SIG-M5 treated with dmso at 0.1 percent for 504 hours (cell line): ENCODE results near the gene CNKSR1.

Experiments used
- DNase-seq: peaks from one replicate; lab custom pipeline; 2025; ENCODE audit not compliant: unreplicated experiment; lab: John Stamatoyannopoulos, UW

Gene CNKSR1, protein sequence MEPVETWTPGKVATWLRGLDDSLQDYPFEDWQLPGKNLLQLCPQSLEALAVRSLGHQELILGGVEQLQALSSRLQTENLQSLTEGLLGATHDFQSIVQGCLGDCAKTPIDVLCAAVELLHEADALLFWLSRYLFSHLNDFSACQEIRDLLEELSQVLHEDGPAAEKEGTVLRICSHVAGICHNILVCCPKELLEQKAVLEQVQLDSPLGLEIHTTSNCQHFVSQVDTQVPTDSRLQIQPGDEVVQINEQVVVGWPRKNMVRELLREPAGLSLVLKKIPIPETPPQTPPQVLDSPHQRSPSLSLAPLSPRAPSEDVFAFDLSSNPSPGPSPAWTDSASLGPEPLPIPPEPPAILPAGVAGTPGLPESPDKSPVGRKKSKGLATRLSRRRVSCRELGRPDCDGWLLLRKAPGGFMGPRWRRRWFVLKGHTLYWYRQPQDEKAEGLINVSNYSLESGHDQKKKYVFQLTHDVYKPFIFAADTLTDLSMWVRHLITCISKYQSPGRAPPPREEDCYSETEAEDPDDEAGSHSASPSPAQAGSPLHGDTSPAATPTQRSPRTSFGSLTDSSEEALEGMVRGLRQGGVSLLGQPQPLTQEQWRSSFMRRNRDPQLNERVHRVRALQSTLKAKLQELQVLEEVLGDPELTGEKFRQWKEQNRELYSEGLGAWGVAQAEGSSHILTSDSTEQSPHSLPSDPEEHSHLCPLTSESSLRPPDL

DNA sequence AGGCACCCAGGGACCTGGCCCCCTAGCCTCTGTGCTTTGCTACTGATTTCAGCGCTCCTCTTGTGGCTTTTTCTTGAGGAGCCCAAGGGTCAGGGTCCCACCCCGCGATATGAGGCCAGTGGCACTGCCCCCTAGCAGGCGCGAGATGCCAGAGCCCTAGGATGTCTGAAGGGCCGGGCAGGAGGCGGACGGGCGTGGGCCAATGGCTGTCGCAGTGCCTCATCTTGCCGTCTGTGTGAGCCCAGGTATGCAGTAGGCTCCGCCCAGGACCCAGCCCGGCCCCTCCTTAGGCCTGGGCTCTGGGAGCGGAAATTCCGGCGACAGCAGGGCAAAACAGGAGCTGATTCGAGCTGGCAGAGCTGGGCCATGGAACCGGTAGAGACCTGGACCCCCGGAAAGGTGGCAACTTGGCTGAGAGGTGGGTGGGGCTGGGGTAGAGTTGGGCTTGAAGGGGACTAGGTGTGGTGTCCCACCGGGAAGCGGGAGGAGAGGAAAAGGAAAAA is at the start of gene CNKSR1:
Gene CNKSR1 (plus strand): TSS at position 310 of the 503 bp plus-strand sequence. CDS start 57 bp downstream, at position 367.
- DNase-seq: peak; percentile 40

DNA sequence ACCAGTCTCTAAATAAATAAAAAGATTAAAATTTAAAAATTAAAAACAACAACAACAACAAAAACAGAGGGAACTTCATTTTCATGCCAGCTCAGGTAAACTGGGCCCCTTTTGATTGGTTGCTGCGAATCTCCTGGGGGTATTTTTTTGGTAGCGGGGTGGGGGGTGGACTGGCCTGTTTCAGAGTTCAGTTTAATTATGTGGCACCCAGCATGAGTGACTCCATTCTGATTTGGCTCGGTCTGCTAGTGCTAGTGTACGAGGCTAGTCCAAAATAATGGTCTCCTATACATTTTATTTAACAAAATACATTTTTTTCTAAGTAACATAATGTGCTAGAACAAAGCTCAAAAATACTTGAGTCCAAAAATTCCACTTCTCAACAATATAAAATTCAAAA is 47.5 kb upstream of the CNKSR1 start:
- DNase-seq: no peak

DNA sequence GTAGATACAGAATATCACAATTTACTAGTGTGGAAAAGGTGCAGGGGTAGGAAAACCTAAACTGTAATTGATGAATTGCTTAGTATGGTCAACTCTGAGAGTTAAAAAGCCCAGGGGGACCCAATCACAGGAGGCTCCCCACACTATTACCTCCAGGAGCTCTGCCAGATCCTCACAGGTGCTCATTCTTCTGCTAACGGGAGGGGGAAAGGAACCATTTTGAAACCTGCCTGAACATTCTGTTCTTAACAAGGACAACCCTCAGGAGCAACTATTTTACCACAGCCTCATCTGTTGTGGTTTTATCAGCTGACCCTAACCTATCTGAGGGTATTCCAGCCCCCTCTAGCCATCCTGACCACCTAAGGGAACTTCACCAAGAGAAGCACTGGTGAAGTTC is 46.6 kb upstream of the CNKSR1 start:
- DNase-seq: no peak

DNA sequence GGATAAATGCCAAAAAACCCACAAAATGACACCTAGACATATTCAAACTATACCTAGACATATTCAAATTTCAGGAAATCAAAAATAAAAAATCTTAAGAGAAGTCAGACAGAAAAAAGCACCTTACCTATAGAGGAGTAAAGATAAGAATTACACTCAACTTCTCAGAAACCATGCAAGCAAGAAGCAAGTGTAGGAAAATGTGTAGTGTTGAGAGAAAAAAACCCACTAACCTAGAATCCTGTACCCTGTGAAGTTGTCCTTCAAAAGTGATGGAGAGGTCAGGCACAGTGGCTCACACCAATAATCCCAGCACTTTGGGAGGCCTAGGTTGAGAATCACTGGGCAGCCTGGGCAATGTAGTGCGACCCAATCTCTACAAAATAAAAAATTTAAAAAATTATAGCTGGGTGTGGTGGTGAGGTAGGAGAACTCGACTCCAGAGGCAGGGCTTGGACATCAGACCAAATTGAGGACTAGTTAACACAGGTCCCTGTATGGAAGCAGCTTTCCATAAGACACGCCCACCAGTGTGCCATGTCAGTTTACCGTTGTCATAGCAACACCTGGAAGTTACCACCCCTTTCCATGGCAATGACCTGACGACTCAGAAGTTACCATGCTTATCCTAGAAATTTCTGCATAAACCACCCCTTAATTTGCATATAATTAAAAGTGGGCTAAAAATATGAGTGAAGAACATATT is 45.0 kb upstream of the CNKSR1 start:
- DNase-seq: no peak

DNA sequence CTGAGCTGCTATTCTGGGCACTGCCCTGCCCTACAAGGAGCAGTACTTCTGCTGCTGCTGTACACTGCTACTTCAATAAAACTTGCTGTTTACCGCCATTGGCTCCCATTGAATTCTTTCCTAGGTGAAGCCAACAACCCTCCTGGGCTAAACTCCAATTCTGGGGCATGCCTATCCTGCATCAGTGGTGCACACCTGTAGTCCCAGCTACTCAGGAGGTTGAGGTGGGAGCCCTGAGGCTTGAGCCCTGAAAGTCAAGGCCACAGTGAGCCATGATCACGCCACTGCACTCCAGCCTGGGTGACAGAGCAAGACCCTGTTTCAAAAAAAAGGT is 44.5 kb upstream of the CNKSR1 start:
- no peak for DNase-seq

DNA sequence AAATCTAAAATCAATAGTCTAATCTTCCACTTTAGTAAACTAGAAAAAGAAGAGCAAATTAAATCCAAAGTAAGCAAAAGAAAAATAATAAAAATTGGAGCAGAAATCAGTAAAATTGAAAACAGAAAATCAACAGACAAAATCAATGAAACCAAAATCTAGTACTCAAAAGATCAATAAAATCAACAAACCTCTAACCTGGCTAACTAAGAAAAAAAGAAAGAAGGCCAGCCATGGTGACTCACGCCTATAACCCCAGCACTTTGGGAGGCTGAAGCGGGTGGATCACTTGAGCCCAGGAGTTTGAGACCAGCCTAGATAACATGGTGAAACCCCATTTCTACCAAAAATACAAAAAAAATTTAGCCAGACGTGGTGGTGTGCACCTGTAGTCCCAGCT is 42.8 kb upstream of the CNKSR1 start:
- no peak for DNase-seq

DNA sequence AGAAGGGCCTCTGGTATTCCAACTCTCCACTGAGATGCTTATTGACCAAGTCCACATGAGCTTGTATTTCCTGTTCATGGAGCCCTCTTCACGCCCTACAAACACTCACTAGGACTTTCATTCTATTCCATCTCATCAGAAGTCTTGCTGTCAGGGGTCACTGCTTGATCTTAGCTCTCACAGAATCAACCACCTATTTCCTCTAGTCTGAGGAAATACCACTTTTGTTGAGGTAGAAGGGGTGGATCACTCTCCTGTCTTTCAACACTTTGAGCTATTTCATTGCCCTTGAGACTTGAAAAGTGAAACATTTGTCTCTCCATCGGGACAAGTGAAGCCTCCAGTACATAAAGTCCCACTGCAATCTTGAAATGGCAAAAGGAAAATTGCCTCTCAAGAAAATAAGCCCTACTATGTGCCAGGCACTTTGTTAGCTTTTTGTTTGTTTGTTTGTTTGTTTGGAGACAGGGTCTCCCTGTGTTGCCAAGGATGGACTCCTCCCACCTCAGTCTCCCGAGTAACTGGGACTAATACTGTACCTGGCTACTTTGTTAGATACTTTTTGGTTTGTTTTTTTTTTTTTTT is 38.2 kb upstream of the CNKSR1 start:
- no peak for DNase-seq

DNA sequence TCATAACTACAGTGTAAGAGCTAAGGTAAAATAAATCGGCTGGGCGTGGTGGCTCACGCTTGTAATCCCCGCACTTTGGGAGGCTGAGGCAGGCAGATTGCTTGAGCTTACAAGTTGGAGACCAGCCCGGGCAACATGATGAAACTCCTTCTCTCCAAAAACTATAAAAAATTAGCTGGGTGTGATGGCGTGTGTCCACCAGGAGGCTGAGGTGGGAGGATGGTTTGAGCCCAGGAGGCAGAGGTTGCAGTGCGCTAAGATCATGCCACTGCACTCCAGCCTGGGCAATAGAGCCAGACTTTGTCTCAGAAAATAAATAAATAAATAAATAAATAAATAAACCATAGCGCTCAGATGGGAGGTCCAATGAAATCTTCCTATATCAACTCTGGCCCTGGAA is 35.1 kb upstream of the CNKSR1 start:
- no peak for DNase-seq

DNA sequence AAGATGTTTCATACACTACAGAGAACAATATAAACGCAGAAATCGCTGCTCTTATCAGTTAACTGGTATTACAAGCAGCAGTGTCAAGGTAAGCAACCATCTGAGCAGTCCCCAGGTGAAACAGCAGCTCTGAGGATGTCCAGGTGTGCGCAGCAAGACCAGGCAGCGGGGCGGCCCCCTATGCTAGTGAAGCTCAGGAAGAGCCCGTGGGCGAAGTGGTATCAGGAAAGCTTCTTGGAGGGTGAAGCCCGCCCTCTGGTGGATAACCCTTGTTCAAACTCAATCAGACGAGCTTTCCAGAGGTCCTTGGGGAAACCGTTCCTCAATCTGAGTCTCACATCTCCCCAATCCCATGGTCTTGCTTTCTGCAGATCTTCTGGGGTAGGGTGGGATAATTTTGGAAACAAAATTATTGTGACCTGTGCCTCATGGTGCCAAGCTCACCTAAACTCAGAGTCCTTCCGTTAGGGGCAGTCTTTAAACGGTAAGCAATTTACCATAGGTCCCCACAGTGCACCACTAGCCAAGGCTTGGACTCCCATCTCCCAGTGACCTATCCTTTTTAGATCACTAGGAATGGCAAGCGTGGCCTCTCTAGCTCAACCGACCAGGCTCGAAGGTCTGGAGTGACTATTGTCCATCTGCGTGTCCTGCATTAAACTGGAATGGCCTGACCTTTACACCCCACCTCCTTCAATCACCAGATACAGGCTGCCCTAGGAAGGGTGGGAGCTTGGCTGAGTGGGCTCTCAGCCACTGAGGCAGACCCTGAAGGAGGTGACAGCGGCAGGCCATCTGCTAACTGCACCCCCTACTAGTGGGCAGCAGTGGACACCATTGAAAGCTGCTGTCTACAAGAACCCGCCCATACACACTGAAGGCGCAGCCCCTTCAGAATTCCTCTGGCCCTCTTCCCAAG is 32.0 kb upstream of the CNKSR1 start:
- peak; percentile 70 for DNase-seq

DNA sequence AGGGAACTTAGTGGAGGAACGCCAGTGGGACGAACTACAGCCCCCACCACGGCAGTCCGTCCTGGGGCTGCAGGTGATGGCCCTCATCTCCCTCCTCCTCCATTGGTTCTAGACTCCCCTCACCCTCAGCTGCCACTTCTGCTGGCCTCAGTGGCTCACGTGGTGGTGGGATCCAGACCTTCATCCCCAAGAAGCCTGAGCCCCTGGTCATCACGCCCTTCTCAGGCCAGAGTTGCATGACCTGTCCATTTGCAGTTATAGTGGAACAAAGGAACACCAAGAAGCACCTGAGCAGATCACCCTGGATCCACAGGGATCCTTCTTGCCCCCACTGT is 31.4 kb upstream of the CNKSR1 start:
- no peak for DNase-seq

DNA sequence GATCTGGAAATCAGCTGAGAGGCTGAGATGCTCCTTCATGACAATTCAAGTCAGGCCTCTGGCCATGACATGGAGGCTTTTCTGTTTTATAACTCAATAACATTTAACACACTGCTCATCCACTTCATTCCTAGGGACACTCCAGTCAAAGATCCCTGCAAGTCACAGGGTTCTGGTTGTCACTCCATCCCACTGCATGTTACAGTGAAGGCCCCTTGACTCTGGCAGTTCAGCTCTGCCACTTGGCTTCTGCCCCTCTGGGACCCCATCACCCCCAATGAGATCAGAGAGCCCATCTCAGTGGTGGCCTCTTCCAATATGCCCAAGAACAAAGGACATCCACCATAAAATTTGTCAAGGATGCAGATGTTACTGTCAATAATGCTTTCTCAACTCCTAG is 28.4 kb upstream of the CNKSR1 start:
- DNase-seq: no peak

DNA sequence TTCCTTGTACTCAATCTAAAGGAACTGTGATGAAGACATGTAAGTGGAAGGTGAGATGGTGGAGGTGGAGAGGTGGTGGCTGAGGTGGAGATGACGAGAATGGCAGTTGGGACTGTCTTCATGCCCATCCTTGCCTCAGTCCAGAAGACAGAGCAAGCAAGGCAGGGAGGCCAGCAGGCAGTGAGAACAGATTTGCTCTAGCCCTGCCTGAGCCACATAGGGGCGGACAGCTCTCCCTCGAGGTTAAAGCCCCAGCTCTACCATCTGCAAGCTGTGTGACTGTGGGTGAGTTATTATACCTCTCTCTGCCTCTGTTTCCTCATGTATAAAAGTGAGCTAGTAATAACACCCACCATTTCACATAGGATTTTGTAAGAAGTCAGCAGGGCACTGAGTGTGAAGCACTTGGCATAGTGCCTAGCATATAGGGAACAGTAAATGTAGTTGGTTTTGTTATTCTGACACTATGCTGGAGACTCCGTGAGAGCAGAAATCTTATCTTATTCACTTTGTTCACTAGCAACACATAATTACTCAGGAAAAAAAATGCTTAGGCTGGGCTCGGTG is 23.2 kb upstream of the CNKSR1 start:
- no peak for DNase-seq

DNA sequence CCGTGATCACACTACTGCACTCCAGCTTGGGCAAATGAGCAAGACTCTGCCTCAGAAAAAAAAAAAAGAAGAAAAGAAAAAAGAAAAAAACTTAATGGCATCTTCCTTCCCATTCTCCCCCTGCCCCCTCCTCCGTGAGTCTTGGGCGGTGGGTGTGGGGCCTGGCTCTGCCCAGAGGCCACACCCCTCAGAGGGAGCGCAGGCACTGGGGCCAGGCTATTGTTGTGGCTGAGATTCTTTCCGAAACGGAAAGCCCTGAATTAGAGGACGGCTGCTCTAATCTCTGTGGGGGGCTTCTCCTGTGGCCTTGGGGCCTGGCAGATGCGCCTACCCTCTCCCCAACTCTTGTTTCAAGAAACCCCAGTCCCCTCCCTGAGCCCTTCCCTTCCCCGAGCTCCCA is 22.5 kb upstream of the CNKSR1 start:
- no peak for DNase-seq

DNA sequence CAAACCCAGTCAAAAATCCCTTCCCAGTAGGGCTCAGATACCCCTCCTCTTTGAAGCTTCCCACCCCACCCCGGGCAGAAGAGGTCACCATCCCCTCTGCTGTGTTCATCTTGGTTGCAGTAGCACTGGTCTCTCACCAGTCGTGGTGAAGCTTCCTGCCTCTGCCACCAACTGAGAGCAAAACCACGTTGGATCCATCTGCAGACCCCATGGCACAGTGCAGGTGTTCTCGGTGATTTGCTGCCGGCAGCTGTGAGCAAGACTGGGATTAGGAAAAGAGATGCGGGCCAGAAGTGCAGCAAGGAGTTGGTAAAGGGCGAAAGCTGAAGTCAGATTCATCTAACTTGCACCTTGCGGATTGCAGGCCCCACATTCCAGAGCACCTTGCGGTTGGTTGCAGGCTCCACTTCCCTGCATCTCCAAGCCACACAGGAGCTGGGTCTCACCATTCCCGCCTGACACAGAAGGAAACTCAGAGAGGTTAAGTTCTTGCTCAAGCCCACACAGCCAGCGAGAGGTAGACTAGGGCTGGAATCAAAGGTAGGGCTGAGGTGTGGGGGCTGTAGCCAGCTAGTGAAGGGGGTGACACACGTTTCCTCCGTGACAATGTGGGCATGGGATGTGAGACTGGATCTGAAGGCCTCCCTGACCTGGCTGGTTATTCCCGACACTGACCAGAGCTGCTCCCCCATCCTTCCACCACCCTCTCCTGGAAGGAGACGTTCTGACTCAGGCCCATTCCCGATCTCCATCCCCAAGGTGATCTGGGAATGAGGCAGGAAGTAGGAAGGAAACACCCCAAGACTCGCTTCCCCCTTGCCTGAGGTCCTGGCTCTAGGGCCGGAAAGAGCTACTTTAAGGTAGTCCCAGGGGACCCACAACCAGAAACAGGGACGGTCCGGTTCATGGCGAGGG is 21.7 kb upstream of the CNKSR1 start:
- DNase-seq: no peak

DNA sequence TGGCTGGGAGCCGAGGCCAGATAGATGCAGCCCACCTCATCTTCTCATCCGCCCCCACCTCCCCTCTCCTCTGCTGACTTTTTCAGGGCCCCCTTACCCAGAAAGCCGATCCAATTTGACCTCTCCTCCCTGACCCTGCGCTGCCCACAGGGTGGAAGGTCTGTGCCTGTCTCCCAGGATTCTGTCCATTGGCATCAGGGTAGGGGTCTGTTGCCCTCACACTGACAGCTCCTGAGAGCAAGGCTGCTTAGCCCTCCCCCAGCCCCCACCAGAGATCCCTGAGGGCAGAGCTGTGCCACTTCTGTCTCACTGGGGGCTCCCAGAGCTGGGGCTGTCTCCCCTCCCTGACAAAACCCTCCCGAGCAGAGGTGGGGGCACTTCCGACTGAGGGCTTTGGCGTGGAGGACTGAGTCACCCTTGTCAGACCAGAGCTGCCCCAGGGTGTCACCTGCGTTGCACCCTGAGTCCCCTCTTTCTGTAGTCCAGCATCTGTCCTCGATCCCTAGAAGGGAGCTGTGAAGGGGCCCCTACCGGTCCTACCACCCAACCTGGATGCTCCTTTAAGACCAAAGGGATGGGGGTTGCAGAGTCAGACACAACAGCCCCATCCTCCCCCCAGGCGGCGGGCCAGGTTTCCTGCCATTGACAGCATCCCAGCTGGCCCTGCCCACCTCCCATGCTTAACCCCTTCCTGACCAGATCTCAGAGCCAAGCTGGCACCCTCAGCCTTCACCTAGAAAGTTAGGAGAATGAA is 20.8 kb upstream of the CNKSR1 start:
- no peak for DNase-seq

DNA sequence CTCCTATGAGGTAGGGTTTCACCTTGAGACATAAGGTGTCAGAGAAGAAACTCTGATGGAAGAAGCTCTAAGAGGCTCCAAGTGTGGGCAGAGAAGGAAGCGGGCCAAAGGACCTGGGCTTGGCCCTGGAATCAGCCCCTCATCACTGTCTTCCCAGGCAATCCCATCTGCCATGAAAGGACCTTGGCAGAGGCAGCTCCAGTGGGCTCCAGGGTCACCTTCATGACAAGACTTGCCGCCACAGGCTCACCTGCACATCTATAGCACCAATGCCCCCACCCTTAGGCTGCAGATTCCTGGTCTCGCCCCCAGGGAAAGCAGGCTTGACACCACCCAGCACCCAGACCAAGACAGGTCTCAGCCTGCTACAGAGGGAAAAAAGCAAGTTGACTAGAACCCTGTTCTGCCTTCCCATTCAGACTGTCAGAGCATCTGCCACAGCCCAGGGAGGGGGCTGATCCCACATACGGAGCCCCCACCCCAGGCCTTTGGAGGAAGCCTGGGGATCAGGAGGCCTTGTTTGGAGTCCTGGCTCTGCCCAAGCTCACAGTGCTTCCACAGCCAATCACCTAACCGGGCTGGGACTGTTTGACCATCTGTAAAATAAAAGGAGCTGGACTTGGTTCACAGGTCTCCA is 18.9 kb upstream of the CNKSR1 start:
- DNase-seq: no peak

DNA sequence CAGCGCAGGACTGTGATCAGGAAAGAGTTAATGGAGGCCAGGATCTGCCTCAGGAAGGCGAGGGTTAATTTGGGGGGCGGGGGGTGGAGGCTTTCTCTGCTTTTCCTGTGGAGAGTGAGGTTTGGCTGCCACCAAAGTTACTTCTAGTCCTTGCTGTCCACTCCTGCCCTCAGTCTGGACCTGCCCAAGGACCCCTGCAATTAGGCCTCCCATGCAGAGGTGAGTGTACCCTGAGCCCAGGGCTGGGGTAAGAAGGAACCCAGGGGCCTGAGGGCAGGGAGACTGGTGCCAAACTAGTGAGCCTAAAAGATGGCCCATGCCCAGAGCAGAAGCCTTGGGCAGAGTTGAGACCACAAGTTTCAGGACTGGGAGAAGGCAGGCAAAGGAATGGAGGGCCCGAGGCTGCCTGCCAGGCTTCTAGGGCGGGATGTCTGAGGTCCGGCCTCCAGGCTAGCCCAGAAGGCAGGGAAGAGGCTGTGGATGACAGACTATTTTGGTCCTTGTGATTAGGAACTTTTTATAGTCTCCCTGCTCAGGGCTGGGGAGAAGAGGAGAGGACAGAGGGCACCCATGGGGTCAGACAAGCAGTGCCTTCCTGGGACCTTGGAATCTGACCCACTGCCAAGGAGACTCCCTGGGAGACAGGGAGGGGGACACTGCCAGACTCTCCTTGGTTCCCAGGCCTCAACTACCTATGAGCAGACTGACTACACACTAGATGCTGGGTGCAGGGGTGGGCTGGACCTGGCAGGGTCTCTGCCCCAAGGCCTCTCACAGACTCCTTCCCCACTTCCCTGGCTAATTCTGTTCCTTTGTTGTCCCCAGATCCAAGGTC is 18.2 kb upstream of the CNKSR1 start, which contains the start of gene FAM110D:
Gene FAM110D (plus strand): TSS at position 172 of the 835 bp plus-strand sequence. CDS start 2,213 bp downstream, outside the sequence.
- DNase-seq: no peak
